HCT116 (cell line): ENCODE measurements around the gene HIGD2B.

Experiments
- EZH2 ChIP-seq: fragments of 200-600 bp; sonication (generic); IDR thresholded peaks from 2 replicates; pipeline ENCODE4 v1.6.1; 2017; ENCODE audit warnings: antibody characterized with exemption, mixed run types
- EZH2phosphoT487 ChIP-seq: fragments of 200-600 bp; IDR thresholded peaks from 2 replicates; pipeline ENCODE4 v1.6.1; 2018; ENCODE audit warnings: antibody characterized with exemption, borderline replicate concordance
- JUND ChIP-seq: IDR thresholded peaks from 2 replicates; pipeline ENCODE4 v1.6.1; 2012
- MAX ChIP-seq: IDR thresholded peaks from 2 replicates; pipeline ENCODE4 v1.6.1; 2012
- POLR2A ChIP-seq: IDR thresholded peaks from 2 replicates; pipeline ENCODE4 v1.7.0; 2011; ENCODE audit warnings: borderline replicate concordance; ENCODE audit not compliant: insufficient read depth, insufficient read length; ENCODE audit errors: extremely low read depth
- POLR2AphosphoS5 ChIP-seq: IDR thresholded peaks from 2 replicates; pipeline ENCODE4 v1.6.1; 2011; ENCODE audit warnings: mild to moderate bottlenecking, low read depth, low read length, moderate library complexity
- SIN3A ChIP-seq: IDR thresholded peaks from 2 replicates; pipeline ENCODE4 v1.6.1; 2012; ENCODE audit warnings: low read depth
- SP1 ChIP-seq: IDR thresholded peaks from 2 replicates; pipeline ENCODE4 v1.6.1; 2012; ENCODE audit warnings: low read depth
- TCF7L2 ChIP-seq: IDR thresholded peaks from 2 replicates; pipeline ENCODE4 v1.7.0; 2011; ENCODE audit warnings: borderline replicate concordance, inconsistent platforms; ENCODE audit not compliant: insufficient read depth, insufficient read length; ENCODE audit errors: extremely low read depth
- YY1 ChIP-seq: IDR thresholded peaks from 2 replicates; pipeline ENCODE4 v1.6.1; 2011; ENCODE audit warnings: low read length, low read depth, moderate library complexity, mild to moderate bottlenecking; ENCODE audit not compliant: insufficient replicate concordance; ENCODE audit errors: extremely low read depth
- ZBTB33 ChIP-seq: IDR thresholded peaks from 2 replicates; pipeline ENCODE4 v1.6.1; 2011; ENCODE audit warnings: mild to moderate bottlenecking, low read length, moderate library complexity; ENCODE audit not compliant: insufficient replicate concordance; ENCODE audit errors: extremely low read depth
- TF ChIP-seq, protein P1 (sequence below), 3 experiments: fragments of 200-600 bp in 1 of 3; sonication (generic) in 1 of 3; IDR thresholded peaks in 2 of 3; conservative IDR thresholded peaks in 1 of 3; 2 replicates each; pipeline ENCODE4 v1.5.1; 2012 to 2017; ENCODE audit warnings: low read depth in 2 of 3, low read length in 2 of 3, antibody characterized with exemption in 1 of 3, borderline replicate concordance in 1 of 3, control low read depth in 1 of 3, mild to moderate bottlenecking in 1 of 3, mixed read lengths in 1 of 3, mixed run types in 1 of 3, moderate library complexity in 1 of 3; ENCODE audit not compliant: insufficient read depth in 1 of 3

DNA sequence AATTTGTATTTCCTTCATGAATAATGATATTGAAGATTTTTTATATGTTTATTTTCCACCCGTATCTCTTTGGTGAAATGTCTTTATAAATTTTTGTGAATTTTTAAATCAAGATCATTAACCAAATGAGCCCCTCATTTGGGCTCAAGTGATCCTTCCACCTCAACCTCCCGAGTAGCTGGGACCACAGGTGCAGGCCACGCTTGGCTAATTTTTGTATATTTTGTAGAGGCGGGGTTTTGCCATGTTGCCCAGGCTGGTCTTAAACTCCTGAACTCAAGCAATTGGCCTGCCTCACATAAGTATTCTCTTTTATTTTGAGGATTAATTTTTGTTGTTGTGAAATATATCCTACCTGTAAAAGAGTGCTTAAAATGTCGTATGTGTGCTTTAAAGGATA is 5.0 kb upstream of the HIGD2B start:
- TF ChIP-seq POLR2A (no peak), EZH2 (no peak), POLR2AphosphoS5 (no peak), SIN3A (no peak), MAX (no peak), EZH2phosphoT487 (no peak), YY1 (no peak), SP1 (no peak), JUND (no peak), ZBTB33 (no peak), TCF7L2 (no peak)
- TF ChIP-seq, protein P1, sequence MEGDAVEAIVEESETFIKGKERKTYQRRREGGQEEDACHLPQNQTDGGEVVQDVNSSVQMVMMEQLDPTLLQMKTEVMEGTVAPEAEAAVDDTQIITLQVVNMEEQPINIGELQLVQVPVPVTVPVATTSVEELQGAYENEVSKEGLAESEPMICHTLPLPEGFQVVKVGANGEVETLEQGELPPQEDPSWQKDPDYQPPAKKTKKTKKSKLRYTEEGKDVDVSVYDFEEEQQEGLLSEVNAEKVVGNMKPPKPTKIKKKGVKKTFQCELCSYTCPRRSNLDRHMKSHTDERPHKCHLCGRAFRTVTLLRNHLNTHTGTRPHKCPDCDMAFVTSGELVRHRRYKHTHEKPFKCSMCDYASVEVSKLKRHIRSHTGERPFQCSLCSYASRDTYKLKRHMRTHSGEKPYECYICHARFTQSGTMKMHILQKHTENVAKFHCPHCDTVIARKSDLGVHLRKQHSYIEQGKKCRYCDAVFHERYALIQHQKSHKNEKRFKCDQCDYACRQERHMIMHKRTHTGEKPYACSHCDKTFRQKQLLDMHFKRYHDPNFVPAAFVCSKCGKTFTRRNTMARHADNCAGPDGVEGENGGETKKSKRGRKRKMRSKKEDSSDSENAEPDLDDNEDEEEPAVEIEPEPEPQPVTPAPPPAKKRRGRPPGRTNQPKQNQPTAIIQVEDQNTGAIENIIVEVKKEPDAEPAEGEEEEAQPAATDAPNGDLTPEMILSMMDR (IDR thresholded peaks at IDR 0.05 in 2 of 3, conservative IDR thresholded peaks at IDR 0.05 in 1 of 3; ENCODE audit: borderline replicate concordance in 1 of 3, insufficient read depth in 1 of 3, low read depth in 2 of 3, low read length in 2 of 3), result no peak
